GM19193 (cell line): ENCODE results near the gene SLC7A5.

Source experiments
- POLR2A ChIP-seq: IDR thresholded peaks from 4 replicates; pipeline ENCODE4 v1.6.1; 2011; ENCODE audit not compliant: insufficient read depth, insufficient read length; ENCODE audit errors: extremely low read depth

SLC7A5 gene

GRCh38 chr16:87839542-87840270 is 29.6 kb downstream of the SLC7A5 start:
- no peak for TF ChIP-seq POLR2A

GRCh38 chr16:87838643-87839541 is 30.4 kb downstream of the SLC7A5 start:
- TF ChIP-seq POLR2A, result no peak

- TF ChIP-seq POLR2A, result no peak
These were observed 31.5 kb downstream of the SLC7A5 start for GRCh38 chr16:87837627-87838289.

GRCh38 chr16:87836844-87837581 is 32.3 kb downstream of the SLC7A5 start:
- TF ChIP-seq POLR2A, result no peak

GRCh38 chr16:87836346-87836843 is 32.9 kb downstream of the SLC7A5 start:
- TF ChIP-seq POLR2A, result no peak

GRCh38 chr16:87835882-87836331 is 33.4 kb downstream of the SLC7A5 start:
- no peak for TF ChIP-seq POLR2A

GRCh38 chr16:87834668-87835473 is 34.4 kb downstream of the SLC7A5 start:
- no peak for TF ChIP-seq POLR2A

- no peak for TF ChIP-seq POLR2A
These were observed 35.2 kb downstream of the SLC7A5 start for GRCh38 chr16:87834005-87834667.

GRCh38 chr16:87833548-87833947 is 35.8 kb downstream of the SLC7A5 start:
- no peak for TF ChIP-seq POLR2A

GRCh38 chr16:87832741-87833502 is 36.4 kb downstream of the SLC7A5 start:
- TF ChIP-seq POLR2A, result no peak

- TF ChIP-seq POLR2A, result no peak
These were observed 37.2 kb downstream of the SLC7A5 start for GRCh38 chr16:87832137-87832527.

GRCh38 chr16:87831421-87832136 is 37.7 kb downstream of the SLC7A5 start:
- TF ChIP-seq POLR2A, result no peak
